NT2/D1 (cell line): ENCODE data around the gene TMEM115.

Experiments
- SUZ12 ChIP-seq: IDR thresholded peaks from 2 replicates; pipeline ENCODE4 v1.6.1; 2011; ENCODE audit not compliant: insufficient read length, insufficient read depth; ENCODE audit errors: extremely low read depth
- YY1 ChIP-seq: IDR thresholded peaks from 2 replicates; pipeline ENCODE4 v1.6.1; 2011; ENCODE audit not compliant: insufficient read length, insufficient read depth
- ZNF274 ChIP-seq: IDR thresholded peaks from 2 replicates; pipeline ENCODE4 v1.6.1; 2011; ENCODE audit warnings: mild to moderate bottlenecking, low read depth, low read length

GRCh38 chr3:50365842-50366220 is 6.5 kb upstream of the TMEM115 start:
- TF ChIP-seq ZNF274: no peak
- no peak for TF ChIP-seq YY1
- TF ChIP-seq SUZ12: no peak
